Panc1 (cell line): Measurements from ENCODE around the gene PROS1.

Experiments used
- POLR2AphosphoS5 ChIP-seq: IDR thresholded peaks from 2 replicates; pipeline ENCODE4 v1.6.1; 2012; ENCODE audit warnings: mild to moderate bottlenecking, low read depth, low read length, moderate library complexity
- SIN3A ChIP-seq: IDR thresholded peaks from 2 replicates; pipeline ENCODE4 v1.6.1; 2012; ENCODE audit warnings: low read depth, mild to moderate bottlenecking, low read length, moderate library complexity, borderline replicate concordance; ENCODE audit not compliant: insufficient read depth
- TCF7L2 ChIP-seq: IDR thresholded peaks from 2 replicates; pipeline ENCODE4 v1.6.1; 2011; ENCODE audit warnings: mild to moderate bottlenecking, low read depth, low read length, inconsistent platforms
- TF ChIP-seq, protein P1 (sequence below): fragments of 450-650 bp; IDR thresholded peaks from 2 replicates; pipeline ENCODE4 v1.5.1; 2017; ENCODE audit warnings: mild to moderate bottlenecking
- TF ChIP-seq, protein P2 (sequence below), 2 experiments: IDR thresholded peaks; 2 replicates each; pipeline ENCODE4 v1.6.1; 2011 to 2012; ENCODE audit warnings: low read depth in 2 of 2, control low read depth in 1 of 2, low read length in 1 of 2, mild to moderate bottlenecking in 1 of 2, moderate library complexity in 1 of 2; ENCODE audit not compliant: insufficient read depth in 1 of 2

DNA sequence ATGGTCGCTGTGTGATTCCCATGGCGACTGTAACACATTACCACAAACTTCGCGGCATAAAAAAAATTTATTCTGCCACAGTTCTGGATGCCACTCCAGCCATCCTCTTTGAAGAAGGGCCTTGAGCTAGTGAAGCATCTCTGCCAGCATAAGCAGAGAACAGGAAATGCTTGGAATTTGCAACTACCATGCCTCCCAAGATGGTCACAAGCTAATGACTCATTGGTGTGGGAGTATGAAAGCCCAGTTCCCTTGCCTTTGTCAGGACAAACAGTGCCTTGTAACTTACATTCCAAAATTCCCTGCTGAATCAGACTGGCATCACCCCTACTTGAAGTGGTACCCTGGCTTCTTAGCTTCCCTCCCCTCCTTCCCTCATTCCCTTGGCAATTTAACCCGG is 129.7 kb downstream of the PROS1 start:
- TF ChIP-seq, protein P1, sequence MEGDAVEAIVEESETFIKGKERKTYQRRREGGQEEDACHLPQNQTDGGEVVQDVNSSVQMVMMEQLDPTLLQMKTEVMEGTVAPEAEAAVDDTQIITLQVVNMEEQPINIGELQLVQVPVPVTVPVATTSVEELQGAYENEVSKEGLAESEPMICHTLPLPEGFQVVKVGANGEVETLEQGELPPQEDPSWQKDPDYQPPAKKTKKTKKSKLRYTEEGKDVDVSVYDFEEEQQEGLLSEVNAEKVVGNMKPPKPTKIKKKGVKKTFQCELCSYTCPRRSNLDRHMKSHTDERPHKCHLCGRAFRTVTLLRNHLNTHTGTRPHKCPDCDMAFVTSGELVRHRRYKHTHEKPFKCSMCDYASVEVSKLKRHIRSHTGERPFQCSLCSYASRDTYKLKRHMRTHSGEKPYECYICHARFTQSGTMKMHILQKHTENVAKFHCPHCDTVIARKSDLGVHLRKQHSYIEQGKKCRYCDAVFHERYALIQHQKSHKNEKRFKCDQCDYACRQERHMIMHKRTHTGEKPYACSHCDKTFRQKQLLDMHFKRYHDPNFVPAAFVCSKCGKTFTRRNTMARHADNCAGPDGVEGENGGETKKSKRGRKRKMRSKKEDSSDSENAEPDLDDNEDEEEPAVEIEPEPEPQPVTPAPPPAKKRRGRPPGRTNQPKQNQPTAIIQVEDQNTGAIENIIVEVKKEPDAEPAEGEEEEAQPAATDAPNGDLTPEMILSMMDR: no peak
- TF ChIP-seq POLR2AphosphoS5 (no peak), TCF7L2 (no peak), SIN3A (no peak)
- TF ChIP-seq, protein P2, sequence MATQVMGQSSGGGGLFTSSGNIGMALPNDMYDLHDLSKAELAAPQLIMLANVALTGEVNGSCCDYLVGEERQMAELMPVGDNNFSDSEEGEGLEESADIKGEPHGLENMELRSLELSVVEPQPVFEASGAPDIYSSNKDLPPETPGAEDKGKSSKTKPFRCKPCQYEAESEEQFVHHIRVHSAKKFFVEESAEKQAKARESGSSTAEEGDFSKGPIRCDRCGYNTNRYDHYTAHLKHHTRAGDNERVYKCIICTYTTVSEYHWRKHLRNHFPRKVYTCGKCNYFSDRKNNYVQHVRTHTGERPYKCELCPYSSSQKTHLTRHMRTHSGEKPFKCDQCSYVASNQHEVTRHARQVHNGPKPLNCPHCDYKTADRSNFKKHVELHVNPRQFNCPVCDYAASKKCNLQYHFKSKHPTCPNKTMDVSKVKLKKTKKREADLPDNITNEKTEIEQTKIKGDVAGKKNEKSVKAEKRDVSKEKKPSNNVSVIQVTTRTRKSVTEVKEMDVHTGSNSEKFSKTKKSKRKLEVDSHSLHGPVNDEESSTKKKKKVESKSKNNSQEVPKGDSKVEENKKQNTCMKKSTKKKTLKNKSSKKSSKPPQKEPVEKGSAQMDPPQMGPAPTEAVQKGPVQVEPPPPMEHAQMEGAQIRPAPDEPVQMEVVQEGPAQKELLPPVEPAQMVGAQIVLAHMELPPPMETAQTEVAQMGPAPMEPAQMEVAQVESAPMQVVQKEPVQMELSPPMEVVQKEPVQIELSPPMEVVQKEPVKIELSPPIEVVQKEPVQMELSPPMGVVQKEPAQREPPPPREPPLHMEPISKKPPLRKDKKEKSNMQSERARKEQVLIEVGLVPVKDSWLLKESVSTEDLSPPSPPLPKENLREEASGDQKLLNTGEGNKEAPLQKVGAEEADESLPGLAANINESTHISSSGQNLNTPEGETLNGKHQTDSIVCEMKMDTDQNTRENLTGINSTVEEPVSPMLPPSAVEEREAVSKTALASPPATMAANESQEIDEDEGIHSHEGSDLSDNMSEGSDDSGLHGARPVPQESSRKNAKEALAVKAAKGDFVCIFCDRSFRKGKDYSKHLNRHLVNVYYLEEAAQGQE (IDR thresholded peaks at IDR 0.05; ENCODE audit: insufficient read depth in 1 of 2, low read depth in 2 of 2, low read length in 1 of 2): no peak
